SHP77 treated with DMSO at 0.1 percent for 48 hours (cell line): Measurements from ENCODE around the gene ADAM23.

Experiments used
- DNase-seq: peaks from one replicate; lab custom pipeline; 2025; lab: John Stamatoyannopoulos, UW

ADAM23 gene

GRCh38 chr2:206642075-206643025 is 199.0 kb downstream of the ADAM23 start, which contains the start of gene FAM237A:
Gene FAM237A, plus strand, starts transcription at chr2:206642487. Its CDS starts 1,750 bp downstream, at chr2:206644237.
- DNase-seq = no peak

DNA sequence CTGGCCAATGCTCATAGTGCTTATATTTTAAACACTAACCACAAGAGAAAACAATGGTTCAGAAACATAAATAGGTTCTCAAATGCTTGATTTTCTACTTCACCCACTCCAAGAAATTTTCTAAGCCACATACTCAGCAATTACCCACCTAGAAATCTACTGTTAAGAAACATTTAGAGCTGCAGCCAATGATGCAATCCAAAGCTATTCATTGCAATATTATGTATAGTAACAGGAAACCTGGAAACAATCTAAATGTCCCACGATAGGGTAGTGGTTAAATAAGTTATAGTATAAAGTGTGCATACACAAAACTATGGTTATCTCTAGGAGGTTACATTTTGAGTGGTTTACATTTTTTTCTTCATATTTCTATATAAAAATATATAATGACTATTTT is 204.7 kb downstream of the ADAM23 start:
- DNase-seq = no peak

GRCh38 chr2:206657087-206657486 is 213.8 kb downstream of the ADAM23 start:
- no peak for DNase-seq

DNA sequence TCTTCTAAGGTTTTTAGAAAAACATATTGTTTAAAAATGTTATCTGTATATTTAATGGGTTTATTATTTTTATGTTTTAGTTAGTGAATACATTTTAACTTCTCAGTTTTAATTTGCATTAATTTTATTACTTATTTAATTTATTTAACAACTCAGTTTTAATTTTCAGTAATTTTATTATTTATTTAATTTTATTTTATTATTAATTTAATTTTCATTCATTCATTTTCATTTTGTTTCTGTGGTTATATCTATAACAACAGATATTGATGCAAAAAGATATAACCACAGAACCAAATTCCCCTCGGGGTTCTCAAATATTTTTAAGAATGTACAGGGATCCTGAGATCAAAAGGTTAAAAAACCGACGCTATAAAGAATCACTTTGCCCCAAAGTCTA is 221.9 kb downstream of the ADAM23 start:
- no peak for DNase-seq
